Suppressor macrophage treated with lipopolysaccharide for 1 hour (primary cell): ENCODE measurements around the gene GULP1.
"Not testable (repeated sequence)": the region's sequence is repeated elsewhere in the genome, so short reads cannot be mapped to it uniquely, and the experiment has no call there.

Source experiments
- DNase-seq, 3 donors: peaks; one replicate each; pipeline ENCODE4 v3.0.0-alpha.2; 2020 to 2022

Gene GULP1, protein sequence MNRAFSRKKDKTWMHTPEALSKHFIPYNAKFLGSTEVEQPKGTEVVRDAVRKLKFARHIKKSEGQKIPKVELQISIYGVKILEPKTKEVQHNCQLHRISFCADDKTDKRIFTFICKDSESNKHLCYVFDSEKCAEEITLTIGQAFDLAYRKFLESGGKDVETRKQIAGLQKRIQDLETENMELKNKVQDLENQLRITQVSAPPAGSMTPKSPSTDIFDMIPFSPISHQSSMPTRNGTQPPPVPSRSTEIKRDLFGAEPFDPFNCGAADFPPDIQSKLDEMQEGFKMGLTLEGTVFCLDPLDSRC

DNA sequence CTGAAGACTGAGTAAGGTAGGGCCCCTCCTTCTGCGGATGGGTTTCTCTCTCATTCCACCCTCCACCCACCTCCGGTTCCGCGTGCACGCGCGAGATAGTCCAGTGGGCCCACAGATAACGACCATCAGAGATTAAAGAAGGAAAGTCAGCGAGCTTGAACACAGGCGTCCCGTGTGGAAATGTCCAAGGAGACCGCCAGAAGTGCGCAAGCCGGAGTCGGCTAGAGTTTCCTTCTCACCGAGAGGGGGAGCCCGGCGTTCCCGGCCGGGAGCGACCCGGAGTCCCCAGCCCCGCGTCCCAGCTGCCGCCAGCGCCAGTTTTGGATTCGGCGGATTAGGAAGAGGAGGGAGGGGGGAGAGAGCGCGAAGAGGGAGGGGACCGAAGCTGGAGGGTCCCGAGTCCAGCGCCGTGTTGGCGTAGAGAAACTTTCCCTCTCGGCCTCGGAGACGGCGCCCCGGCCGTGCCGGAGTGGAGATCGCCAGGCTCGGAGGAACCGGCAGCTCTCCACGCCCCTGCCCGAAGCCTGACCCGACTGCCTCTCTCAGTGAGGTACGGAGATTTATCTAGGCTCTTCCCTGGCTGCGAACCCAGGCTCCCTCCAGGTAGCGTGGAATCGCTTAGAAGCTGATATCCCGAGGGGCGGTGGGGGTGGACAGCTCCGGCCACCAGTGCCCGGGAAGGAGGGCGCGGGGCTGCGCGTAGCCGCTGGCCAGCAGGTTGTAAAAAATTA lies at the start of gene GULP1:
Gene GULP1 (plus strand): TSS at position 258 of the 731 bp plus-strand sequence. CDS start 185,829 bp downstream, outside the sequence.
- DNase-seq: peak in 2 of 3 donors; percentile 2 to 47

DNA sequence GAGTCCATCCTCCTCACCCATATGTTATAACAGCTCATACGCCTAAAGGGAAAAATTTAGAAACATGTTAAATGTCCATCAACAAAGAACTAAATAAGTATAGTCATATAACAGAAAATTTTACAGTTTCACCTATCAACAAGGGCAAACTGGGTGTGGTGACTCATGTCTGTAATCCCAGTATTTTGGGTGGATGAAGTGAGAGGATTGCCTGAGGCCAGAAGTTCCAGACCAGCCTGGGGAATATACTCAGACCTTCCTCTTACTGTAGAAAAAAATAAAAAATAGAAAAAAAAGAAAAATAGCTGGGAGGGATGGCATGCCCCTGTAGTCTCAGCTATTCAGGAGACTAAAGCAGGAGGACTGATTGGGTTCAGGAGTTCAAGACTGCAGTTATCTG lies 48.3 kb upstream of the GULP1 start:
- no peak for DNase-seq

DNA sequence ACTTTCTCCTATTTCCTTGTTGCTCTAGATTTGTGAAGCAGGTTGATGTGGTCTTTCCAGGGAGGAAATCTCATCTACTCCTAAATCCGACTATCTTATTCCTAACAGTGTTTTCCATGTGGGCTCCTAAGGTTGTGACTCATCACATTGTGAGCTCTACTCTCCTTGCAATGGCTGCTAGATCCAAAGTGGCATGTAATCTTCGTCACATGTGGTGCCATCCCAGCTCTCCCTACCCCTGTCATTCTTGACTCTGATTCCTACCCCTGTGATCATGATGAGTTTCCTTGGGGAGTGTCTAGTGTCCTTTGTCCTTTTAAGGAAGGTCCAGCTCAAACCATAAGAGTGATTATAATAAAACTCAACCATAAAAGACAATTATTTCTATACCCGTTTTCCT lies 47.3 kb upstream of the GULP1 start:
- DNase-seq: no peak

- DNase-seq: no peak
Observed at GRCh38 chr2:188245230-188245629, 46.4 kb upstream of the GULP1 start.

DNA sequence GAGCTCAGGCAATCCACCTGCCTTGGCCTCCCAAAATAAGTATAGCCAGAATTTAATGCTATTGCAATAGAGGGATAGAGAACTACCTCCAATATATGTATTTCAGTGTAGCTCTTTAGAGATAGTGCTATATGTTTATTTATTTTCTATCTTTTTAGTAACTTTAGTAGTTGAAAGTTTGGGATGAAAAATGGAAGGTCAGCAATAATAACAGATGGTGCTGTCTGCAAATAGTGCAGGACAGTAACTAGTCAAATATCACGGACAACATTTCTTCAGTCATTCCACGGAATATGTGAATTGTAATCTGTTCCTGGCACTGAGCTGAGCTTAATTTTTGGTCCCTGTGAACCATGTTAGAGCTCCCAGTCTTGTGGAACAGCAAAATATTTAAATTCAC lies 43.2 kb upstream of the GULP1 start:
- no peak for DNase-seq

- no peak for DNase-seq
Observed at GRCh38 chr2:188251034-188251433, 40.6 kb upstream of the GULP1 start.

GRCh38 chr2:188256420-188256819 lies 35.3 kb upstream of the GULP1 start:
- DNase-seq: no peak

DNA sequence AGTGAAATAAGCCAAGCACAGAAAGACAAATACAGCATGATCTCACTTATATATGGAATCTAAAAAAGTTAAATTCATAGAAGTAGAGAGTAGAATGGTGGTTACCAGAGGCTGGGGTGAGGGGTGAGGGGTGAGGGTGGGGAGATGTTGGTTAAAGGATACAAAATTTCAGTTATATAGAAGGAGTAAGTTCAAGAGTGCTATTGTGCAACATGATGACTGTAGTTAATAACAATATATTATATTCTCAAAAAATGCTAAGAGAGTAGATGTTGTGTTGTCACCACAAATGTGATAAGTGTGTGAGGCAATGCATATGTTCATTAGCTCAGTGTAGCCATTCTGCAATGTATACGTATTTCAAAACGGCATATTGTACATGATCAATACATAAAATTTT lies 26.4 kb upstream of the GULP1 start:
- DNase-seq: no peak

DNA sequence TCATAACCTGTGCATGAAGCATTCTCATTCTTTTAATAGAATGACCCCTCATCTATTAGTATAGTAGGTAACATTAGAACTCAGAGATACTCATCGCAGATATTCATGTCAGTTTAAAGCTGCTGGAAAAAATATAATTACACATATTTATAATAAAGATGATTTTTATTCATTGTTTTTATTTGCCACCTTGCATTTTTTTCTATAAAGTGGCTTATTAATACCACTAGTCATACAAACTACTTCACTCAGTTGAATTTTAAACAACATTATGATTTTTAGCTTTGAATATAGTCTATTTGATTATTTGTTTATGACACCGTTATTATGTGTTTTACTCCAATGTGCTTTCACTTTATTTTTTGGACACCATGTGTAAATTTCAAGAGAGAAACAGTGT lies 23.9 kb upstream of the GULP1 start:
- DNase-seq: no peak

DNA sequence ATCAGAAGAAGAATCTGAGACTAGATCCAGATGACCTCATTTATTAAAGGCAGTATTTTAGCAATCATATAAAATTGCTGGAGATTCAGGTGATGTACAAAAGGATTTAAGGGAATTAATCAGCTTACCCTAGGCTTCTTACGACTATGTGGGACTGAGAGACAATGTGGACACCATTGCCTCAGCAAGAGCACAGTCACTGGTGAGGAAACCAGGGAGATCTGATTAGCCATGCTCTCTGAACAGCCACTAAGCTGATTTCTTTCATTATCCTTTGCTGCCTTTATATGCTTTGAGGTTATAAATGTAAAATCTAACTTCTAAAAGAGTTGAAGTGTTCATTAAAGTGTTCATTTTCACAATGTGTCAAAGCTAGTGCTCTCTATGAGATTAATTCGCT lies 22.7 kb upstream of the GULP1 start:
- DNase-seq: no peak

DNA sequence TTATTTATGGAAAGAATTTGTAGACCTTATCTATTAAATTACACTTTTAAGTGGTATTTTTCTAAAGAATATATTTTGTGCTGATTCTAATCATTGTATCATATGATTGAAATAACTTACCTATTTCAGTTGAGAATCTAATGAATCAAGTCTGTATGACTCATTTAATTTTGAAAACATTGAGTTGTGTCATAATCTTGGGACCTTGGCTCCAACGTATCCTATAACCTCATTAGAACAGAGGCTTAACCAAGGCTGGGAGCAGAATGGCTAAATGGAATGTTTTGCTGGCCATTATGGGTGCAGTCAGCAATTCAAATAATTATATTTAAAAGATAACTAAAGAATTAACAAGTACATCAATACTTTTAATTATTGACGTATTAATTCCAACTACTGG lies 19.6 kb upstream of the GULP1 start:
- DNase-seq: no peak

GRCh38 chr2:188274274-188274673 lies 17.4 kb upstream of the GULP1 start:
- DNase-seq: no peak

- no peak for DNase-seq
Observed at GRCh38 chr2:188276255-188276654, 15.4 kb upstream of the GULP1 start.

GRCh38 chr2:188277786-188278185 lies 13.9 kb upstream of the GULP1 start:
- no peak for DNase-seq

GRCh38 chr2:188278388-188279092 lies 13.1 kb upstream of the GULP1 start:
- DNase-seq: no peak

- DNase-seq: no peak
Observed at GRCh38 chr2:188279093-188279445, 12.6 kb upstream of the GULP1 start.

- DNase-seq: no peak
Observed at GRCh38 chr2:188280811-188281222, 10.9 kb upstream of the GULP1 start.

- no peak for DNase-seq
Observed at GRCh38 chr2:188282907-188283306, 8.8 kb upstream of the GULP1 start.

- DNase-seq: not testable (repeated sequence)
Observed at GRCh38 chr2:188284251-188284650, 7.4 kb upstream of the GULP1 start.

GRCh38 chr2:188285049-188285448 lies 6.6 kb upstream of the GULP1 start:
- DNase-seq: no peak

DNA sequence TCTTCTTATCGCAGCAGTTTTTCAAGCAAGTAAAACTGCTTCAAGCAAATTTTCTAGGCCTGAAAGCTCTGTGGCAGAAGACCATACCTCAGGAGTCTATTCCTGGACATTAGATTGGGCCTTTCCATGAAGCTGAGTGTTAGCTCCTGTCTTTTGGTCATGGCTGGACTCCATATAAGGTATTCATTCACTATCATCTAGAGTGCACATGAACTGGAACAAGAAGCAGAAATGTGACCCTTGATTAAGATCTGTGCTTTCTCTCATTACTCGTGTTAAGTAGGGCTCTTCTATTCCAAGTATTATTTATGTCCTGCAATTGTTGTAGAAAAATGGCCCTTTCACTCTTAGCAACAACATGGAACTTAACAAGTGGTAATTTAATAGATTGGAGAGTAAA lies 5.9 kb upstream of the GULP1 start:
- no peak for DNase-seq

DNA sequence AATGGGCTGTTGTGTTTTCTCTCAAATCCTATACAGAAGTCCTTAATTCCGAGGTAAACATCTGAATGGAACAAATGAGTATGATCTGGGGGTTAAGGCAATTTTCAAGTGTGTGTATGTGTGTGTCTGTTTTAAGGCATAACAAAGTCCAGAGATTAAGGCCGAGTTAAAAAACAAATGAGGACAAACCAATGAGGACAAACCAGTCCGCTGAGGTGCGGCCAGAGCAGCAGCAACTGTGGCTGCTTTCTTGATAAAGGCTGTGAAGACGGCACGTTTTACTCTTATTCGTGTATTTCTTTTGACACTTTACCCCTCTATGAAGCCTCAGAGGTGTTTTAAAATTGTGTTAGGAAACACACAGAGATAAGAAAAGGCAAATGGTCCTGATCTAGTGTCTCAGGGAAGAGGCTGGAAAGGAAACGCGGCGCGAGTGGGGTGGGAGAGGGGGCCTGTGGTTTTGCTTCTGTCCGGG lies 495 bp upstream of the GULP1 start:
- no peak for DNase-seq

GRCh38 chr2:188292348-188293239 lies 920 bp downstream of the GULP1 start:
- DNase-seq: no peak
